Stimulated activated naive CD8-positive, alpha-beta T cell treated with anti-CD3 and anti-CD28 coated beads, Interleukin-15, amount 100 ng/mL, for 72 hours (primary cell): ENCODE results near the gene KIF26A.

Experiments used
- ATAC-seq: fragments of 150-1000 bp; cut with Tn5 transposase; 2 replicates; pipeline ENCODE4 v1.10.0; 2021; ENCODE audit warnings: mild to moderate bottlenecking, moderate library complexity
- DNase-seq, 2 donors: peaks; one replicate each; pipeline ENCODE4 v3.0.0; 2021 to 2022
- H3K27ac Mint-ChIP-seq, 2 donors: one replicate each; pipeline ENCODE4 v1.8.0; 2022; ENCODE audit warnings: mild to moderate bottlenecking in 2 of 2, mixed read lengths in 2 of 2, moderate library complexity in 2 of 2
- H3K27me3 Mint-ChIP-seq: one replicate; pipeline ENCODE4 v1.8.0; 2022; ENCODE audit warnings: mixed read lengths
- H3K4me1 Mint-ChIP-seq: one replicate; pipeline ENCODE4 v1.8.0; 2022; ENCODE audit warnings: mild to moderate bottlenecking, mixed read lengths
- H3K4me3 Mint-ChIP-seq, 2 donors: one replicate each; pipeline ENCODE4 v1.8.0; 2022; ENCODE audit warnings: mild to moderate bottlenecking in 2 of 2, mixed read lengths in 2 of 2, moderate library complexity in 1 of 2
- H3K9me3 Mint-ChIP-seq, 2 donors: one replicate each; pipeline ENCODE4 v1.8.0; 2022; ENCODE audit warnings: mixed read lengths in 2 of 2

KIF26A gene

DNA sequence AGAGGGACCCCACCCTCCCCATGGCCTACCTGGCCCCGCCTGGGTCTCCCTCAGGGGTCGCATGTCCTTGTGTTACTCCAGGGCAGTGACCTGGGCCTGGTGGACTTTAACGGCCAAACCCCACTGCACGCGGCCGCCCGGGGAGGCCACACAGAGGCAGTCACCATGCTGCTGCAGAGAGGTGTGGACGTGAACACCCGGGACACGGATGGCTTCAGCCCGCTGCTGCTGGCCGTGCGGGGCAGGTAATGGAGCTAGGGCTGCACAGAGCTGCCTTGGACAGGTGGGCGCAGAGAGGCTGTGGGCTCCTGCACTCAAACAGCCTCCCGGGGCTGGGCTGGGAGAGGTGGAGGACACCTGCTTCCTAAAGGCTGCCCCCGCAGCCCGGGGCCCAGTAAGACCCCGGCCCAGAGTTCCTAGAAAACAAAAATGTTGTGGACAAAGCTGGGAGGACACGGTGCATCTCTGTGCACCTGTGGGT, 31.2 kb upstream of the KIF26A start:
- Mint-ChIP-seq H3K4me3 (no peak overlapping the region), H3K4me1 (no peaks in the 10 kb centered on the region)

DNA sequence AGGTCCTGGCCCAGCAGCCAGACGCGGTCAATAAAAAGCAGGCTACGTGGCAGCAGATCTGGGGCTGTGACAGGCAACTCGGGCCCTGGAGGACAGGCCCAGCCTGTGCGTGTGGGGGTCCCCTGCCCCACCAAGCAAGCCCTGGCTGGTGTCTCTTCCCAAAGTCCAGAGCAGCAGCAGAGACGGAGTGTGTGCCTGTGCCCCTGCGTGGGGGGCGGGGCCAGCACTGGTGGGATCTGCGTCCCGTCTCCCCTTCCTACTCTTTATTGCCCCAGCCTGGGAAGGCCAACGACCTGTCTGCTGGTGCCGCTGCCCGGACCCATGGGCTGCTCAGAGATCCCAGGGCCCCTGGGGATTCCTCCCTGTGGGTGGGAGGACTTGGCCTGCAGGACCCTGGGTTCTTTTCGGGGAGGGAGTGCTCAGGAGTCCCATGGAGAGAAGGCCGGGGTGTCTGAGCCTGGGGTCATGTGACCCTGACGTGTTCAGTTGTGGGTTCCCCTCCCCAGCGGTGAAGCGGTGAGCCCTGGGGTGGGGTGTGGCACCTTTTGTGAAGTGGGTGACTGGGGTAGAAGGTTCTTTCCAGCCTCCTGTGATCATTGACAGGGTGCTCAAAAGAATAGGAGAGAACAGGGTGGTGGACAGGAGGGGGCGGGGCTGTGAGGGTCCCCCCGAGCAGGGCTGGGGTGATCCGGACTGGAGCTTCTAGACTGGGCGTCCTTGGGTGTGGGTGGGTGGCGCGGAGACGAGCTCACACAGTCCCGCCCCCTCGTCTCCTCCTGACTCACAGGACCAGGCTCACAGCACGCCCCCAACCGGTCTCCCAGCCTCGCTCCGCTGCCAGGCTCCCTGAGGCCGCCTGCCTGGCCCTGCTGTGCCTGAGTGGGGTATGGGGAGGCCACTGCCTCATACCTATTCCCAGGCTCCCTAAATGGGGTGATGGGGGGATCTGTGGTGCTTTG, 30.5 kb upstream of the KIF26A start:
- Mint-ChIP-seq H3K4me3 (no peak overlapping the region), H3K9me3 (no peaks in the 10 kb centered on the region), H3K27me3 (peaks cover 8% of the 10 kb centered on the region), H3K4me1 (no peaks in the 10 kb centered on the region), H3K27ac (no peak overlapping the region)
- no peak for ATAC-seq
- DNase-seq, result peak in 1 of 2 donors; percentile 6

More for the DNA sequence above, 31.2 kb upstream of the KIF26A start:
- ATAC-seq (no peak), DNase-seq (peak in 1 of 2 donors; percentile 6)
- Mint-ChIP-seq H3K9me3 (no peaks in the 10 kb centered on the region), H3K27me3 (peaks cover 8% of the 10 kb centered on the region), H3K27ac (no peak overlapping the region)

- DNase-seq, result peak in 1 of 2 donors; percentile 8
- peaks cover 9% of the 10 kb centered on the region for H3K27me3 Mint-ChIP-seq
- no peaks in the 10 kb centered on the region for H3K4me1 Mint-ChIP-seq
- no peaks in the 10 kb centered on the region for H3K9me3 Mint-ChIP-seq
- H3K4me3 Mint-ChIP-seq, result no peak overlapping the region
- no peak overlapping the region for H3K27ac Mint-ChIP-seq
- ATAC-seq, result no peak
Measured at GRCh38 chr14:104108570-104109541, 29.5 kb upstream of the KIF26A start.

DNA sequence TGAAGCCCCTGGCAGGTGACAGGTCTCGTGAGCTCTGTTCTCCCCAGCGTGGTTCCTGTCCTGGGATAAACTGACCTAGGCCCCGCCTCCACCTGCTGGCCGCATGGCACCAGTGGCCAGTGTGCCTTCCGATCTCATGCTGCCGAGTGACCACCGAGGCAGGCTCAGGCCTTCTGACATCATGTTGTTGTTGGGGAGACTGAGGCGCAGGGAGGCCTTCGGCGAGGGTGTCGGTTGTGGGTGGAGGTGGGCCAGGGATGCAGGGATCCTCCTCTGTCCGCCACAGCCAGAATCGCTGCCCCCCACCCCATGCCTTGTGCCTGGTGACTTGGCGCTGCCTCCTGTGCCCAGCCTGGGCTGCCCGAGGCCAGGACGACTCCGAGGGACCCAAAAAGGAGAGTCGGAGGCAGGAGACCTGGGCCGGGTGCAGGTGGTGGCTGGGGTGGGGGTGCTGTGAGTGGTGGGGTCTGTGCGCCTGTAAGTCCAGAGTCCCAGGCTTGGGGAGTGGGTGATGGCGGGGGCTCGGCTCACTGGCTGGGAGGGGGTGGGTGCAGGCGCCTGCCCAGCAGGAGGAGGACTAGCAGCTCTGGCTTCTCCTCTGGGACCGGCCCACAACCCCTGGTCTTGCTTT, 28.5 kb upstream of the KIF26A start:
- DNase-seq (peak in 1 of 2 donors; percentile 7), ATAC-seq (no peak)
- Mint-ChIP-seq H3K4me1 (no peaks in the 10 kb centered on the region), H3K27me3 (peaks cover 19% of the 10 kb centered on the region), H3K27ac (no peak overlapping the region), H3K4me3 (no peak overlapping the region), H3K9me3 (no peaks in the 10 kb centered on the region)

DNA sequence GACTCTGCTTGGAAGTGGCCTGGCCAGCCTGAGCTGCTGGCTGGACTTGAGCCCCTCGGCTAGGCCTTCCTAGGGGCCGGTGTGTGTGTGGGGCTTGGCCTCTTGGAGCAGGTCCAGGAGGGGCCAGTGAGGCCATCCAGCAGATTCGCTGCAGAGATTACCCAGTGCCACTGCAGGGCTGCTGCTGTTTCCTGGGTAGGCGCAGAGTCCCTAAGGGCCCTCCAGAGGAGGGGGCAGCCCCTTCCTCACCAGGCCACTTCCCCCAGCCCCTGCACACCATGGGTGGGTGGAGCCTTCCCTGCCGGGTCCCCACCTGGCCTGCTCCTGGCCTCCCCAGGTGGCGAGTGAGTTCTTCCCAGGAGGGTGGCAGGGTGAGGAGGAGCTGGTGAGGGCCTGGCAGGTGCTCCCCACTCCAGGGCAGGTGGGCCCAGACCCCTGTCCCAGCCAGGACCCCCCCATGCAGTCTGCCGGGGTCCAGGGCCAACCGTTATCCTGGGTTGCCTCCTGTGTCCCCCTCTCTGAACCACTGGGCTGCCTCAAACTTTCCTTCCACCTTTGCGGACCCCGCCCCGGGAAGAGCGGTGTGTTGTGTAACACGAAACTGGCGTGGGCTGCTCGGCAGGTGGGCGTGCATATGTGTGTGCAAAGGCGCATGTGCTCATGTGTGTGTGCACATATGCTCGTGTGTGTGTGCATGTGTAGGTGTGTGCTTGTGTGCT, 27.7 kb upstream of the KIF26A start:
- Mint-ChIP-seq H3K4me3 (no peak overlapping the region), H3K27ac (no peak overlapping the region), H3K27me3 (peaks cover 27% of the 10 kb centered on the region), H3K9me3 (no peaks in the 10 kb centered on the region), H3K4me1 (no peaks in the 10 kb centered on the region)
- no peak for ATAC-seq
- DNase-seq, result peak in 1 of 2 donors; percentile 6

- Mint-ChIP-seq H3K4me1 (peaks cover 6% of the 10 kb centered on the region), H3K4me3 (no peak overlapping the region), H3K27me3 (peaks cover 36% of the 10 kb centered on the region), H3K27ac (no peak overlapping the region), H3K9me3 (no peaks in the 10 kb centered on the region)
- DNase-seq (peak in 1 of 2 donors; percentile 5), ATAC-seq (no peak)
Measured at GRCh38 chr14:104111301-104112112, 26.9 kb upstream of the KIF26A start.

DNA sequence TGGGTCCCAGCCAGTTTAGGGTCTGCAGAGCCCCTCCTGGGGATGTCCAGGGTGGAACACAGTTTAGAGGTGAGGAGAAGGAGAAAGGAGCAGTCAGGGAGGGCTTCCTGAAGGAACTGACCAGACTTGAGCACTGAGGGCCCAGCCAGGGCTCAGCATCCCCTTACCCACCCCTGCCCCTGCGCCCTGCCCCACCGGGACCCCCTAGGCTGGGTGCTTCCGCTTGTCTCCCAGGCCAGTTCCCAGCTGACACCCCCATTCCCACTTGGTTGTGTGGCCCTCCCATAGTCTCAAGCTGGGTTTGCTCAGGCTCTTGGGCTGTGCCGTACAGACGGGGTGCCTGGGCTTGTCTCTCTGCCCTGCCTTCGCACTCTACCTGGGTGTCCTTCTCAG, 26.3 kb upstream of the KIF26A start:
- H3K4me1 Mint-ChIP-seq, result peaks cover 6% of the 10 kb centered on the region
- no peaks in the 10 kb centered on the region for H3K9me3 Mint-ChIP-seq
- peaks cover 37% of the 10 kb centered on the region for H3K27me3 Mint-ChIP-seq
- no peak overlapping the region for H3K27ac Mint-ChIP-seq
- DNase-seq, result peak in 1 of 2 donors; percentile 1
- no peak for ATAC-seq
- no peak overlapping the region for H3K4me3 Mint-ChIP-seq

DNA sequence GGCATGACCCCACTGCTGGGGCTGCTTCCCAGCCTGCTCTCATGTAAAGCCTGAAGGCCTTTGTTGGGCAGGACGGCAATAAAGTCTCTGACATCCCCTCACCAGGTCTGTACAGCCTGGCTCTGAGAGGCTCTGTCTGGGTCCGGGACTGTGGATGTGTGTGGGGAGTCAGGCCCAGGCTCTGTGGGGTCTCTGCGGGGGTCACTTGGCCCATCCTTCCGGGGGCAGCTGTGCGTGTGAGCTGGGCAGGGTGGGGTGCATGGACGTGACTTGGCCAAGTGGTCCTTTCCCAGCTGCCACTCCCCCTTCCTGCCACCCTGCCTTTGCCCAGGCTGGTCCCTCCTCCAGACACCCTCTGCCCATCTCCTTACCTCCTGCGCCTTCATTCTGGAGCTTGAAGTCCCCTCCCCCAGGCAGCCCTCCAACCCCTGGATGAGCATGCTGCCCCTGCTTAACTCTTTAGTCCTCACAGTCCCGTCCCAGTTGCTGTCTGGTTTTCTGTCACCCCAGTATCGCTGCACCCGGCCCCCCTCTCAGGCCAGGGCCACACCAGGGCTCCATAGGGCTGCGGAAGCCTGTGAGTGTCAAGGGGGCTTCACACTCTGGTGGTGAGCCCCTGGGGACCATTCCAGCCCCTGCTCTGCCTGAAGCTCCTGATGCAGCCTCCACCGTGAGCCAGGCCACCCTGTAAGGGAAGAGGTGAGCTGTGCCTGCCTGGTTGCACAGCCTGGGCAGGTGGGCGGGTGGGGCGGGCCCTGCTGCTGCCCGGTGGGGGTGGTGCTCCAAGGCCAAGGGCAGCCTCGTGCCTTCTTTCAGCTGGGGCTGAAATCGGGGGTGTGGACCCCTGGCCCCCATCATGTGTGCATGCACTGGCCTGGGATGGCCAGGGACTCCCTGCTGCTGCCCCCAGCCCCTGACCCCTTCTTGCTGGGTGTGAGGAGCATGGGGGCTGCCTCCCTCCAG, 25.5 kb upstream of the KIF26A start:
- no peaks in the 10 kb centered on the region for H3K9me3 Mint-ChIP-seq
- DNase-seq (peak in 1 of 2 donors; percentile 5), ATAC-seq (no peak)

GRCh38 chr14:104113631-104114420, 24.6 kb upstream of the KIF26A start:
- peak in 1 of 2 donors; percentile 6 for DNase-seq
- Mint-ChIP-seq H3K9me3 (no peaks in the 10 kb centered on the region), H3K27ac (no peak overlapping the region), H3K4me3 (no peak overlapping the region), H3K4me1 (peaks cover 6% of the 10 kb centered on the region), H3K27me3 (peaks cover 53% of the 10 kb centered on the region)
- ATAC-seq, result no peak

More for the DNA sequence above, 25.5 kb upstream of the KIF26A start:
- Mint-ChIP-seq H3K4me3 (no peak overlapping the region), H3K27ac (no peak overlapping the region), H3K27me3 (peaks cover 45% of the 10 kb centered on the region), H3K4me1 (peaks cover 6% of the 10 kb centered on the region)

GRCh38 chr14:104114421-104115130, 23.8 kb upstream of the KIF26A start:
- Mint-ChIP-seq H3K27me3 (peaks cover 53% of the 10 kb centered on the region), H3K4me3 (no peak overlapping the region), H3K9me3 (no peaks in the 10 kb centered on the region), H3K4me1 (peaks cover 6% of the 10 kb centered on the region), H3K27ac (peak overlapping the region in 1 of 2 donors; percentile 6)
- peak in 1 of 2 donors; percentile 8 for DNase-seq
- ATAC-seq, result no peak

DNA sequence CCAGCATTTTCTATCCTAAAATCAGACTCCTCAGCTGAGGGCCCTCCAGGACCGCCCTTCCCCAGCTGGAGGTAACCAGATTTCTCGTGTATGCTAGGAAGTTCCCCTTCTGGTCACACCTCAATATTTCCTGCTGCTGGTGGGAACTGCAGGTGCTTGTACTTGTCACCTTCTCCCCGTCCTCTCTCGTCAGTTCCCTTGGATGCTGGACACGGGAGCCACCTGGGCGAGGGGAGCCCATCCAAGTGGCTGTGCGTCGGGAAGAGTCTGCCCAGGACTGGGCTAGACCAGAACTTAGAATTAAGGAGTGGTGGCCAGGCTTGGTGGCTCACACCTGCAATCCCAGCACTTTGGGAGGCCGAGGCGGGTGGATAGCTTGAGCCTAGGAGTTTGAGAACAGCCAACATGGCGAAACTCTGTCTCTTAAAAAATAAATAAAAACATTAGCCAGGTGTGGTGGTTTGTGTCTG, 23.2 kb upstream of the KIF26A start:
- Mint-ChIP-seq H3K27ac (peak overlapping the region in 1 of 2 donors; percentile 6), H3K4me1 (peaks cover 6% of the 10 kb centered on the region), H3K27me3 (peaks cover 59% of the 10 kb centered on the region), H3K9me3 (no peaks in the 10 kb centered on the region), H3K4me3 (peak overlapping the region in 1 of 2 donors; percentile 19)
- DNase-seq (peak in 1 of 2 donors; percentile 1), ATAC-seq (no peak)
